ENCODE results near the gene MUC20.

- TF ChIP-seq POLR2AphosphoS5 (IDR thresholded peaks at IDR 0.05): no peak
- no peak for TF ChIP-seq EZH2 (IDR thresholded peaks at IDR 0.05; ENCODE audit: borderline replicate concordance, insufficient read depth, low read length, poor library complexity, severe bottlenecking)
- no peak for TF ChIP-seq CTCF (IDR thresholded peaks at IDR 0.05; ENCODE audit: poor library complexity, severe bottlenecking)
Observed at GRCh38 chr3:195767792-195768191, 47.0 kb downstream of the MUC20 start.
